Right lobe of liver (tissue), 4 donors: ENCODE measurements around the gene ACSF3.

ENCODE experiments used
- POLR2A ChIP-seq: fragments of 450-650 bp; IDR thresholded peaks from one replicate; pipeline ENCODE4 v1.6.1; 2017; ENCODE audit warnings: antibody characterized with exemption, mild to moderate bottlenecking
- TF ChIP-seq, protein P1 (sequence below), 4 donors: fragments of 200-600 bp in 3 of 4; fragments of 450-650 bp in 1 of 4; IDR thresholded peaks; one replicate each; pipeline versions ENCODE4 v1.5.1 to v1.8.0; 2016 to 2022; ENCODE audit warnings: antibody characterized with exemption in 4 of 4, mild to moderate bottlenecking in 2 of 4
- donor health status: DM: no; HTN: no; CAD: no.
- donor health status: DM: no; HTN: no; CAD: no.
- donor health status: DM: no; HTN: yes; CAD: no.

DNA sequence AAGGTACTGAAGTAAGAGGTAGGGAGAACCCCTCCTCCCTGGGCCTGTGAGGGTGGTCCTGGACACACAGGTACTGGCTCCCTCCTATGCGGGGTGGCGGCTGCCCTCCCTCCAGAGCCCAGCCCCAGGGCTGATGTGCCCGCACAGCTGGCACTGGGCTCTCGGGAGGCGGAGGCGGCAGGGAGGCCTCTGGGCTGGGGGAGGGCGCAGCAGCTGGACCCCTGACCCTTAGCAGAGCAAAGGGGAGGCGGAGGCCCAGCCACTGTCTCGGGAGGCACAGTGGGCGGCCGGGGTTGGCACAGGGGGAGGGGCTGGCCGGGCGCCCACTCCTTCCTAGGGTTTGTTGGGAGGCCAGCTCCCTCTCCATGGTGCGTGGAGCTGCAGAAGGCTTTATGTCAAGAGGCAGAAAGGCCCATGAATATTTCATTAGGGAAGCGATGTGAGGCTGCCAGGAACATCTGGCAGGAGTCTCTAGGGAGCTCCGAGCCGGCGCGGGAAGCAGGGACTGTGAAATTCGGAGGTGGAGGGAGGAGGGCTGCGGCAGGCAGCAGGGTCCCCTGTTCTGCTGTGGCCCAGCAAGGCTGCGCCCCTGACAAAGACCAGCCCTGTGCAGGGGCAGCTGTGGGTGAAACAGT, 44.1 kb upstream of the ACSF3 start:
- TF ChIP-seq POLR2A = no peak
- TF ChIP-seq, protein P1, sequence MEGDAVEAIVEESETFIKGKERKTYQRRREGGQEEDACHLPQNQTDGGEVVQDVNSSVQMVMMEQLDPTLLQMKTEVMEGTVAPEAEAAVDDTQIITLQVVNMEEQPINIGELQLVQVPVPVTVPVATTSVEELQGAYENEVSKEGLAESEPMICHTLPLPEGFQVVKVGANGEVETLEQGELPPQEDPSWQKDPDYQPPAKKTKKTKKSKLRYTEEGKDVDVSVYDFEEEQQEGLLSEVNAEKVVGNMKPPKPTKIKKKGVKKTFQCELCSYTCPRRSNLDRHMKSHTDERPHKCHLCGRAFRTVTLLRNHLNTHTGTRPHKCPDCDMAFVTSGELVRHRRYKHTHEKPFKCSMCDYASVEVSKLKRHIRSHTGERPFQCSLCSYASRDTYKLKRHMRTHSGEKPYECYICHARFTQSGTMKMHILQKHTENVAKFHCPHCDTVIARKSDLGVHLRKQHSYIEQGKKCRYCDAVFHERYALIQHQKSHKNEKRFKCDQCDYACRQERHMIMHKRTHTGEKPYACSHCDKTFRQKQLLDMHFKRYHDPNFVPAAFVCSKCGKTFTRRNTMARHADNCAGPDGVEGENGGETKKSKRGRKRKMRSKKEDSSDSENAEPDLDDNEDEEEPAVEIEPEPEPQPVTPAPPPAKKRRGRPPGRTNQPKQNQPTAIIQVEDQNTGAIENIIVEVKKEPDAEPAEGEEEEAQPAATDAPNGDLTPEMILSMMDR (IDR thresholded peaks at IDR 0.05) = no peak
